Adrenal gland (tissue), 12 donors: ENCODE results near the gene SCAMP1. TPM values are rescaled to one million over a fixed set of nuclear protein-coding genes. Genes with fewer than 3 reads are reported as not detected.

Experiments used
- DNase-seq, 7 donors: peaks; one replicate each; pipeline ENCODE4 v3.0.0-alpha.2; 2019 to 2020
- H3K27ac ChIP-seq, 5 donors: fragments of 200-600 bp; sonication (generic) in 4 of 5; 1 replicate in 3 of 5; 2 replicates in 2 of 5; pipeline versions ENCODE4 v1.5.1 to v1.8.0; 2016 to 2020; ENCODE audit warnings: mild to moderate bottlenecking in 1 of 5
- H3K27me3 ChIP-seq: fragments of 200-600 bp; 2 replicates; pipeline ENCODE4 v1.8.0; 2021
- H3K36me3 ChIP-seq, 2 donors: fragments of 200-600 bp; replicated peaks in 1 of 2; 1 replicate in 1 of 2; 2 replicates in 1 of 2; pipeline versions ENCODE4 v1.5.1 to v1.8.0; 2018 to 2022
- H3K4me1 ChIP-seq, 2 donors: fragments of 200-600 bp; replicated peaks in 1 of 2; 1 replicate in 1 of 2; 2 replicates in 1 of 2; pipeline versions ENCODE4 v1.5.1 to v1.8.0; 2018 to 2021
- H3K4me3 ChIP-seq, 4 donors: fragments of 200-600 bp; sonication (generic) in 3 of 4; one replicate each; pipeline ENCODE4 v1.5.1; 2016 to 2018
- H3K9me3 ChIP-seq, 3 donors: fragments of 200-600 bp; sonication (generic) in 1 of 3; replicated peaks in 1 of 3; 1 replicate in 2 of 3; 2 replicates in 1 of 3; pipeline versions ENCODE4 v1.5.1 to v1.8.0; 2016 to 2021
- POLR2A ChIP-seq, 2 donors: fragments of 450-650 bp; IDR thresholded peaks; one replicate each; pipeline ENCODE4 v1.6.1; 2017; ENCODE audit warnings: antibody characterized with exemption in 2 of 2, mild to moderate bottlenecking in 2 of 2, moderate library complexity in 1 of 2
- WGBS, 4 donors: extraction: QIAGEN DNeasy Blood & Tissue Kit in 2 of 4; methylation state at CpG; one replicate each; pipeline versions ENCODE4 v1.1.5 to v1.1.7; 2013 to 2017; 5-methylcytosine and 5-hydroxymethylcytosine counted together
- intact Hi-C, 2 donors: fragments of 100-400 bp; cut with DNase I; formaldehyde crosslinking; loops; one replicate each; pipeline versions ENCODE4 v1.14.1 to v1.15.0; 2022 to 2023
- polyA plus RNA-seq, 3 donors: library from polyadenylated mRNA; stranded (reverse); fragments of 200-250 nt in 2 of 3; fragments of 350-450 nt in 1 of 3; fragmentation: Illumina TruSeq in 1 of 3; extraction: RNeasy Lipid Tissue Mini Kit (QIAGEN cat#74804) in 1 of 3; gene quantifications; one replicate each; pipeline ENCODE4 v1.2.3, GENCODE V29; 2013 to 2014
- total RNA-seq, 9 donors: library from RNA; depleted of rRNA in 4 of 9; stranded (reverse); fragments of >200 nt in 4 of 9; fragments of 120-200 nt in 1 of 9; fragmentation: NEBNext Ultra II Directional in 1 of 9; extraction: Animal tissue kit (Norgen Biotek cat#: 25700) in 1 of 9; gene quantifications; one replicate each; pipeline versions ENCODE4 v1.1.0 to v1.2.4, GENCODE V29; 2013 to 2023
- TF ChIP-seq, protein P1 (sequence below), 6 experiments: fragments of 450-650 bp in 4 of 6; fragments of 200-600 bp in 2 of 6; sonication (generic) in 1 of 6; IDR thresholded peaks; 1 replicate in 5 of 6; 2 replicates in 1 of 6; pipeline versions ENCODE4 v1.5.1 to v1.8.0; 2016 to 2021; ENCODE audit warnings: antibody characterized with exemption in 6 of 6, mild to moderate bottlenecking in 2 of 6, moderate library complexity in 1 of 6
- donor health status: healthy with polysubstance abuse.
- donor health status: Bipolar disorder and iron deficiency.
- donor health status: DM: yes; HTN: yes; CAD: no.
- donor health status: DM: no; HTN: no; CAD: no.
- donor health status: DM: no; HTN: no; CAD: no.
- donor health status: DM: yes; HTN: yes; CAD: no.

The SCAMP1 gene
- total and polyA plus RNA-seq, 12 donors: 5.6 to 40.2 (median 25.9) TPM

DNA sequence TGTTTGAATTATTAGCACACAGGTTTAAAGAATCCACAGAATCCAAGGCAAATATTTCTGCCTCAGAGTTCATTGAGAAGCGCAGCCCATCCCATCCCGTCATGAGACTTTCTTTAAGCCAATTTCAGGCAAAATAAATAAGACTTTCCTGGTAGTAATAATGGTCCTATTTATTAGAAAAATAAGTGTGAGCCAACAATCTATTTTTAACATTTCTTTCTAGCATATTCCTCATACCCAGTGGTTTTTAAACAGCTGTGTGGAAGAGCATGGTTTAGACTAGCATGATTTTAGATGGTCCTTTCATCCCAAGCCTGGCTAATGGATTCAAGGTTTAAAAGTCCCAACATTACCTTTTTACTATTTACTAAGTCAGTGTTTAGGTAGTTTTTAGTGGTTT, 125.8 kb downstream of the SCAMP1 start:
- Histone ChIP-seq H3K27me3 (no peaks in the 10 kb centered on the region), H3K9me3 (no peaks in the 10 kb centered on the region), H3K36me3 (peaks cover 0 to 11% of the 10 kb centered on the region in 2 donors), H3K4me3 (no peak overlapping the region), H3K4me1 (peaks cover 8 to 24% of the 10 kb centered on the region in 2 donors), H3K27ac (no peak overlapping the region)
- intact Hi-C loops: no loop called here
- TF ChIP-seq POLR2A (IDR thresholded peaks at IDR 0.05): no peak
- TF ChIP-seq, protein P1, sequence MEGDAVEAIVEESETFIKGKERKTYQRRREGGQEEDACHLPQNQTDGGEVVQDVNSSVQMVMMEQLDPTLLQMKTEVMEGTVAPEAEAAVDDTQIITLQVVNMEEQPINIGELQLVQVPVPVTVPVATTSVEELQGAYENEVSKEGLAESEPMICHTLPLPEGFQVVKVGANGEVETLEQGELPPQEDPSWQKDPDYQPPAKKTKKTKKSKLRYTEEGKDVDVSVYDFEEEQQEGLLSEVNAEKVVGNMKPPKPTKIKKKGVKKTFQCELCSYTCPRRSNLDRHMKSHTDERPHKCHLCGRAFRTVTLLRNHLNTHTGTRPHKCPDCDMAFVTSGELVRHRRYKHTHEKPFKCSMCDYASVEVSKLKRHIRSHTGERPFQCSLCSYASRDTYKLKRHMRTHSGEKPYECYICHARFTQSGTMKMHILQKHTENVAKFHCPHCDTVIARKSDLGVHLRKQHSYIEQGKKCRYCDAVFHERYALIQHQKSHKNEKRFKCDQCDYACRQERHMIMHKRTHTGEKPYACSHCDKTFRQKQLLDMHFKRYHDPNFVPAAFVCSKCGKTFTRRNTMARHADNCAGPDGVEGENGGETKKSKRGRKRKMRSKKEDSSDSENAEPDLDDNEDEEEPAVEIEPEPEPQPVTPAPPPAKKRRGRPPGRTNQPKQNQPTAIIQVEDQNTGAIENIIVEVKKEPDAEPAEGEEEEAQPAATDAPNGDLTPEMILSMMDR (IDR thresholded peaks at IDR 0.05): no peak
- WGBS, 4 donors: 86 to 91% (median 88%) methylated on average over 2 of the region's 2 CpGs
- no peak for DNase-seq

DNA sequence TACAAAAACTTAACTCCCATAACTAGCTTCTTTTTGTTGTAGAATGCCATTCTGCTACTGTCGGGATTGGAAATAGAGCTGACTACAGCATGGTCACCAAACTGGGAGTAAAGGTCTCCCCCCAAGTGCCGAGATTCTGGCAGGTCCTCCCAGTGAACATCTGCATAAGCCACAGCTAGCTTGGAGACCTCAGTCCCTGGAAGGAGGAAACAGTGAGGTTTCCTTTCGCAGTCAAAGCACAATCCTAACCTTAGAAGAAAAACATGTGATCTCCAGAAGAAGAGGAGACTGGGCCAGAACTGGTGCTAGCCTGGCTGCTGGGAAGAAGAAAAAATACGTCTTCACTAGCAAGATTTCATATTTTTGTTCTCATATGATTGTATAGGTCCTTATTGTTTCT, 127.4 kb downstream of the SCAMP1 start:
- Histone ChIP-seq H3K4me1 (peaks cover 8 to 24% of the 10 kb centered on the region in 2 donors), H3K27me3 (no peaks in the 10 kb centered on the region), H3K27ac (peak overlapping the region in 1 of 5 donors; percentile 7), H3K36me3 (peaks cover 0 to 11% of the 10 kb centered on the region in 2 donors), H3K4me3 (no peak overlapping the region), H3K9me3 (no peaks in the 10 kb centered on the region)
- TF ChIP-seq, protein P1 (IDR thresholded peaks at IDR 0.05): no peak
- DNase-seq: no peak
- intact Hi-C loops: no loop called here
- 63 to 78% (median 77%) methylated on average over 4 of the region's 4 CpGs for WGBS, 4 donors

DNA sequence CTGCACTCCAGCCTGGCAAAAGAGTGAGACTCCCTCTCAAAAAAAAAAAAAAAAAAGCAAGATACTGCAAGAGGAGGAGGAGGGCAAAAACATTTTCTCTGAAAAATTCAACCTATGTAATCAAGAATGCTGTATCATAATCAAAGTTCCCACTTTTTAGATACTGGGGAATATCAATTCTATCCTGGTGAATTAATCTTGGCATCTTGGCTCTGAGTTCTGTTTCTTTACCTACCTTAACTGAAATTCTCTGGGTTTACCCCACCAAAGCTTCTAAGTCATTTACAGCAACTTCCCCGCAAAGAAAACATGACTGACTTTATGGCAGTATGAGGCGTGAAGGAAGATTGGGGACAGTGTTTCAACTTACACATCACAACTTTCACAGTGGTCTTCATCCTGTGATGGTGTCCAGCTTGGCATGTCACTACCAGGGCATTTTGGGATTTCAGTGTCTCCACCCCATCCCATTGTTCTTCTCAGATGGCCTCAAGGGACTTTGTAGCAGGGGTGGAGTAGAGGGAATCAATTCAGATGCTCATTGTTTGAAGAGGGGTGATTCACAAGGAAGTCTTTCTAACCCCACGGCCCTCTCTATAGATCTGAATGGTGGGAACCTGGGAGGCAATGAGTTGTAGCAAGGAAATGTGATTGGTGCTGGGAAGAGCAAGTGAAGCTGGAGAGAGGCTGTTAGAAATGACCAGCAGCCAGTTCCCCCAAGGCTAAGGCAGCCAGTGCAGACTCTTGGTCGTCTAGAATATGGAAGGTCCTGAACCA, 130.5 kb downstream of the SCAMP1 start:
- DNase-seq: no peak
- intact Hi-C loops: no loop called here
- no peaks in the 10 kb centered on the region for H3K9me3 ChIP-seq
- peaks cover 0 to 13% of the 10 kb centered on the region in 2 donors for H3K4me1 ChIP-seq
- TF ChIP-seq, protein P1 (IDR thresholded peaks at IDR 0.05): no peak
- TF ChIP-seq POLR2A (IDR thresholded peaks at IDR 0.05): no peak
- 93 to 98% (median 94%) methylated on average over 4 of the region's 4 CpGs for WGBS, 4 donors
- H3K27ac ChIP-seq: no peak overlapping the region
- no peaks in the 10 kb centered on the region for H3K27me3 ChIP-seq
- peaks cover 0 to 11% of the 10 kb centered on the region in 2 donors for H3K36me3 ChIP-seq
- H3K4me3 ChIP-seq: no peak overlapping the region

DNA sequence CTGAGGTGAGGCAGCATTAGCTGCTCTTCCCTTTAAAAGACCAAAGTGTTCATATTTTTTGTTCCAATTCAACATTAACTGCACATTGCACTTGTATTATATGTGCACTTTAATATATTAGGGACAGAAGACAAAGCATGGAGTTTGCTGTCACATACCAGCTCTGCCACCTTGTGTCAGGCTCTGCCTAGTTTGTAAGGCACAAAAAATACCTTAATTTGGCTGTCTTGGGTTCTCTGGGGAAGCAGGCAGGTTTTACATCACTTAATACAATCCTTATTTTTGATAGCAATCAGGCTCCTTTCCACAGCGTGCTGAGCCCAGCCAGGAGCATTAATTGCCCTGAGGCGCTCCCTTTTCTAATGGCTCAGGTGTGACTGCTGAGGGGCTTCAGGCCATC, 131.8 kb downstream of the SCAMP1 start:
- H3K4me1 ChIP-seq: peaks cover 0 to 18% of the 10 kb centered on the region in 2 donors
- no peak overlapping the region for H3K27ac ChIP-seq
- H3K27me3 ChIP-seq: no peaks in the 10 kb centered on the region
- 88 to 96% (median 91%) methylated on average over 2 of the region's 2 CpGs for WGBS, 4 donors
- TF ChIP-seq POLR2A (IDR thresholded peaks at IDR 0.05): no peak
- TF ChIP-seq, protein P1 (IDR thresholded peaks at IDR 0.05): no peak
- H3K36me3 ChIP-seq: peaks cover 0 to 11% of the 10 kb centered on the region in 2 donors
- H3K4me3 ChIP-seq: no peak overlapping the region
- intact Hi-C loops: no loop called here
- no peaks in the 10 kb centered on the region for H3K9me3 ChIP-seq
- no peak for DNase-seq
